SH-SY5Y (cell line): Measurements from ENCODE around the gene GRAMD2B.

ENCODE experiments used
- GATA2 ChIP-seq: IDR thresholded peaks from 2 replicates; pipeline ENCODE4 v1.6.1; 2011; ENCODE audit warnings: mild to moderate bottlenecking, low read depth, low read length
- GATA3 ChIP-seq: IDR thresholded peaks from 2 replicates; pipeline ENCODE4 v1.6.1; 2011; ENCODE audit warnings: low read depth, mild to moderate bottlenecking, low read length, moderate library complexity

- TF ChIP-seq GATA3, result no peak
- no peak for TF ChIP-seq GATA2
These were observed 61.0 kb downstream of the GRAMD2B start for GRCh38 chr5:126484253-126484652.
